HG03025 (cell line): ENCODE measurements around the gene TSPAN16.

Source experiments
- ATAC-seq: cut with Tn5 transposase; IDR thresholded peaks from one replicate; pipeline ENCODE4 v1.9.1; 2021; ENCODE audit warnings: mild to moderate bottlenecking, moderate library complexity; ENCODE audit not compliant: unreplicated experiment, low FRiP score

The TSPAN16 gene

GRCh38 chr19:11364296-11364904 is 68.4 kb downstream of the TSPAN16 start:
- no peak for ATAC-seq

DNA sequence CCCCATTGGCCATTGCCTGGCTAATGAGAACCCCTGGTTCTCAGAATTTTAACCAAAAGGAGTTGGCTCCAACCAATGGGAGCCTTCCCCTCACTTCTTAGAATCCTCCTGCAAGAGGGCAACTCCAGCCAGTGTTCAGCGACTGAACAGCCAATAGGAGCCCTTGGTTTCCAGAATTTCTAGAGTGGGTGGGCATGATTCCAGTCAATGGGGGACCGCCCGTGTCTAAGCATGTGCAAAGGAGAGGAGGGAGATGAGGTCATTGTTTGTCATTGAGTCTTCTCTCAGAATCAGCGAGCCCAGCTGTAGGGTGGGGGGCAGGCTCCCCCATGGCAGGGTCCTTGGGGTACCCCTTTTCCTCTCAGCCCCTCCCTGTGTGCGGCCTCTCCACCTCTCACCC is 69.0 kb downstream of the TSPAN16 start:
- ATAC-seq, result no peak
